Brain microvascular endothelial cell (primary cell): ENCODE results near the gene CANT1.
A peak's percentile ranks its signal among the peaks of the same experiment; 100 is the strongest.

Experiments used
- DNase-seq: peaks from one replicate; pipeline ENCODE4 v3.0.0-alpha.2; 2020
- H3K27ac ChIP-seq: fragments of 250-450 bp; sonication (Bioruptor Pico); 2 replicates; pipeline ENCODE4 v1.5.1; 2020; ENCODE audit warnings: mild to moderate bottlenecking, moderate library complexity
- H3K27me3 ChIP-seq: fragments of 250-450 bp; sonication (Bioruptor Pico); replicated peaks from 2 replicates; pipeline ENCODE4 v1.5.1; 2020; ENCODE audit warnings: mild to moderate bottlenecking
- H3K36me3 ChIP-seq: fragments of 250-450 bp; sonication (Bioruptor Pico); replicated peaks from 2 replicates; pipeline ENCODE4 v1.5.1; 2020; ENCODE audit warnings: mild to moderate bottlenecking
- H3K4me3 ChIP-seq: 2 replicates; pipeline ENCODE4 v1.5.1; 2011; ENCODE audit warnings: low read depth, mild to moderate bottlenecking, control low read depth, low read length, moderate library complexity
- CTCF ChIP-seq: IDR thresholded peaks from 2 replicates; pipeline ENCODE4 v1.5.1; 2011; ENCODE audit warnings: low read depth, mild to moderate bottlenecking, moderate library complexity, low read length, control low read depth, inconsistent platforms; ENCODE audit errors: missing control alignments
- in situ Hi-C: cut with HindIII; loops from 2 replicates; pipeline ENCODE4 v1.10.0; 2017; ENCODE audit warnings: low sequenced_read_pairs, low pct_ligation_motif_present

CANT1 gene

GRCh38 chr17:78980624-78980972 is 29.0 kb downstream of the CANT1 start:
- H3K27me3 ChIP-seq, result no peaks in the 10 kb centered on the region
- no peak overlapping the region for H3K4me3 ChIP-seq
- in situ Hi-C loops, result no loop called here
- peaks cover 7% of the 10 kb centered on the region for H3K36me3 ChIP-seq
- no peak for TF ChIP-seq CTCF
- no peak for DNase-seq
- no peak overlapping the region for H3K27ac ChIP-seq

DNA sequence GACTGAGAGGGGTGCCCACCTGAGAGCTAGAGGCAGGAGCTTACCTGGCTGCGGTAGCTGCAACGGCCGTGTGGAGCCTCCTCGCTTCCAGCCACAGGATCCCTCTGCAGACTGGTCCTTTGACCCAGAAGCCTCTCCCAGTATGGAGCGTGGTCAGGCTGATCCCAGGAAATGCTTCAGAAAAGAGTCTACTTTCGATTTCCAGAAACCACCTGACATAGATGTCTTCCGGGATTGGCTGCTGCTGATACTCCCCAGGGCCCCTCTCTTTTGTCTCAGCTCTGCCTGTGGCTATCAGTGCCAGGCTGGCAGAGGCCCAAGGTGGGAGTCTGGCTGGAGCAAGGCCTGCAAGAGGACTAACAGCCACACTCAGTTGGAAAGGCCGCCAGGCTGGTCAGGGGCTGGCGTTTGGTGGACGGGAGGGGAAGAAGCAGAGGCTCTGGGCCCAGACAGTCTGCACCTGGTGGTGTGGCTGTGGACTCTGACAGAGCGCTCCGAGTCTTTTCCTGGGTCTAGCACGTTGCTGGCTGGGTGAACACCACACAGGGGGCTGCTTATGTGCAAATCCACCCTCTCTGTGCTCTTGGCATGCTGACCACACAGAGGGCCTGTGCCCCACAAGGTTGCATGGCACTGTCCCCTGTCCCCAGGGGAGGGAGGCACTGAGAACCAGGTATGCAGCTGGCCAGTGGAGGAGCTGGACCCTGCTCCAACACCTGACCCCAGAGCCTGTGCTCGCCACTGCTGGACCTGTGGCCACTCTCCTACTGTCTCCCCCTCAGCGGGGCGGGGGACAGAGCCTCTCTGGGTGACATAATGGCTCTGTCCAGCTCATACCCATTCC is 29.6 kb downstream of the CANT1 start, which contains the start of gene LGALS3BP:
TSS of gene LGALS3BP (minus strand) at position 144 of the 844 bp plus-strand sequence. CDS start 2,732 bp downstream, outside the sequence.
- no peak for TF ChIP-seq CTCF
- Histone ChIP-seq H3K36me3 (peaks cover 7% of the 10 kb centered on the region), H3K4me3 (peak within 1 kb of the TSS; percentile 49), H3K27ac (peak within 1 kb of the TSS; percentile 9), H3K27me3 (no peaks in the 10 kb centered on the region)
- peak; percentile 74 for DNase-seq
- in situ Hi-C loops, result no loop called here

DNA sequence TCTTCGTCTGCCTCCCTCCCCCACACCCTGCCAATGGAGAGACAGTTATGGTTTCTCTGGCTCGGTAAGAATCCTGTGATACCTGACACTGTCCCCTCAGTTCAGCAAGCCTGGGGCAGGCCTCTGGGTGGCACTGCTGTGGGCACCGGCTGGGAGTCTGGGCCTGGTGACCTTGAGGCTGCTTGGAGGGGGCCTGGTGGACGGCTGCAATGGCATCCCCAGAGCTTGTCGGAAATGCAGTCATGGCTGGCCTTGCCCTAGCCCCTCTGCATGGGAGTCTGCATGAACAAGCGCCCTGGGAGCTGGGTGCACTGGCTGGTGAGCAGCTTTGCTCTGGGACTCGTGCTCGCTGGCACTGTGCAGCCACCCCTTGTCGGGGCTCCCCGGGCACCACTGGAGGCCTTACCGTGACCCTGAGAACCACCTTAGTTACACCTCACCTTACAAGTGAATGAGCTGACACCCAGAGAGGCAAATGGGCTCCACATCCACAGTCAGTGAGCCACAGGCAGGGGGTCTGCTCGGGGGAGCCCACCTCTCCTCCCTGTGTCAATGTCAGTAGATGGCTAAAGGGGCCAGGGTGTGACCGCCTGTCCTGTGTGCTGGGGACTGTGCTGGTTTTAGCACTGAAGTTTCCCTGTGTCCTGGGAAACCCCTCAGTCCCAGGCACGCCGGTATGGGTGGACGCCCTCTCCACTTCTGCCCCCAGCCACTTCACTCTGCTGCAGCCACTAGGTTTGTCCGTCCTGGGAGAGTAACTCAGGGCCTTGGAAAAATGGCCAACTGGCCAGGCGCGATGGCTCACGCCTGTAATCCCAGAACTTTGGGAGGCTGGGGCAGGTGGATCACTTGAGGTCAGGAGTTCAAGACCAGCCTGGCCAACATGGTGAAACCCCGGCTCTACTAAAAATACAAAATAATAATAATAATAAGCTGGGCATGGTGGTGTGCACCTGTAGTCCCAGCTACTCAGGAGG is 31.3 kb downstream of the CANT1 start:
- Histone ChIP-seq H3K36me3 (peaks cover 15% of the 10 kb centered on the region), H3K27me3 (no peaks in the 10 kb centered on the region), H3K27ac (no peak overlapping the region), H3K4me3 (no peak overlapping the region)
- DNase-seq, result no peak
- in situ Hi-C loops, result no loop called here
- TF ChIP-seq CTCF, result no peak

GRCh38 chr17:78977681-78977943 is 32.0 kb downstream of the CANT1 start:
- no peak for DNase-seq
- TF ChIP-seq CTCF, result no peak
- Histone ChIP-seq H3K36me3 (peaks cover 15% of the 10 kb centered on the region), H3K27ac (no peak overlapping the region), H3K4me3 (no peak overlapping the region), H3K27me3 (no peaks in the 10 kb centered on the region)
- in situ Hi-C loops, result no loop called here

GRCh38 chr17:78976907-78977680 is 32.5 kb downstream of the CANT1 start:
- no peak for TF ChIP-seq CTCF
- DNase-seq, result no peak
- in situ Hi-C loops, result no loop called here
- H3K27ac ChIP-seq, result no peak overlapping the region
- H3K27me3 ChIP-seq, result no peaks in the 10 kb centered on the region
- H3K36me3 ChIP-seq, result peaks cover 15% of the 10 kb centered on the region
- H3K4me3 ChIP-seq, result no peak overlapping the region
